Urinary bladder (tissue), 4 donors: ENCODE measurements around the gene ZNF503. TPM values are rescaled to one million over a fixed set of nuclear protein-coding genes. Genes with fewer than 3 reads are reported as not detected.

Source experiments
- DNase-seq: peaks from one replicate; pipeline ENCODE4 v3.0.0-alpha.2; 2015; ENCODE audit errors: extremely low spot score
- H3K27ac ChIP-seq: one replicate; pipeline ENCODE4 v1.5.1; 2013; ENCODE audit warnings: low read depth, mild to moderate bottlenecking, moderate library complexity
- H3K36me3 ChIP-seq: one replicate; pipeline ENCODE4 v1.6.1; 2013; ENCODE audit warnings: mild to moderate bottlenecking, moderate library complexity; ENCODE audit not compliant: insufficient read depth
- H3K4me1 ChIP-seq: one replicate; pipeline ENCODE4 v1.6.1; 2013; ENCODE audit warnings: mild to moderate bottlenecking, moderate library complexity; ENCODE audit not compliant: insufficient read depth
- H3K4me3 ChIP-seq: one replicate; pipeline ENCODE4 v1.5.1; 2013; ENCODE audit warnings: low read depth, low read length
- WGBS: extraction: QIAGEN DNeasy Blood & Tissue Kit; methylation state at CpG from one replicate; pipeline ENCODE4 v1.1.7; 2013; 5-methylcytosine and 5-hydroxymethylcytosine counted together
- polyA plus RNA-seq: library from polyadenylated mRNA; stranded (reverse); fragments of 200-250 nt; gene quantifications from one replicate; pipeline ENCODE4 v1.2.3, GENCODE V29; 2013
- total RNA-seq: library from RNA; depleted of rRNA; stranded (reverse); fragments of >200 nt; gene quantifications from one replicate; pipeline ENCODE4 v1.2.3, GENCODE V29; 2014
- donor health status: healthy with polysubstance abuse.
- donor health status: healthy.

The ZNF503 gene
- total and polyA plus RNA-seq, 2 donors = 12.1 to 31.1 TPM

- no peak overlapping the region for H3K27ac ChIP-seq
- 59% methylated on average over 7 of the region's 7 CpGs for WGBS
- no peak overlapping the region for H3K4me3 ChIP-seq
- DNase-seq = no peak
- no peaks in the 10 kb centered on the region for H3K4me1 ChIP-seq
- no peaks in the 10 kb centered on the region for H3K36me3 ChIP-seq
These were observed 48.4 kb downstream of the ZNF503 start for GRCh38 chr10:75353183-75353582.

GRCh38 chr10:75352650-75353049 lies 48.9 kb downstream of the ZNF503 start:
- no peaks in the 10 kb centered on the region for H3K36me3 ChIP-seq
- DNase-seq = no peak
- H3K27ac ChIP-seq = no peak overlapping the region
- WGBS = 69% methylated on average over 5 of the region's 5 CpGs
- H3K4me3 ChIP-seq = no peak overlapping the region
- H3K4me1 ChIP-seq = no peaks in the 10 kb centered on the region

- DNase-seq = no peak
- H3K4me1 ChIP-seq = no peaks in the 10 kb centered on the region
- 98% methylated on average over 3 of the region's 3 CpGs for WGBS
- H3K27ac ChIP-seq = no peak overlapping the region
- no peaks in the 10 kb centered on the region for H3K36me3 ChIP-seq
- no peak overlapping the region for H3K4me3 ChIP-seq
These were observed 49.9 kb downstream of the ZNF503 start for GRCh38 chr10:75351637-75352036.

- no peak for DNase-seq
- no peaks in the 10 kb centered on the region for H3K36me3 ChIP-seq
- WGBS = 73% methylated on average over 4 of the region's 4 CpGs
These were observed 50.8 kb downstream of the ZNF503 start for GRCh38 chr10:75350791-75351190.

More at GRCh38 chr10:75350791-75351190, 50.8 kb downstream of the ZNF503 start:
- Histone ChIP-seq H3K4me3 (no peak overlapping the region), H3K27ac (no peak overlapping the region), H3K4me1 (no peaks in the 10 kb centered on the region)

Other genes with a start within 250 kb of the ZNF503 start
- 127 TPM for gene VDAC2, start 191.0 kb downstream of the ZNF503 start, total RNA-seq
- 209 TPM for gene VDAC2, start 191.0 kb downstream of the ZNF503 start, polyA plus RNA-seq
- 2.3 TPM for gene COMTD1, start 165.8 kb downstream of the ZNF503 start, total RNA-seq
- 16.3 TPM for gene COMTD1, start 165.8 kb downstream of the ZNF503 start, polyA plus RNA-seq
- gene LRMDA, start 29.9 kb upstream of the ZNF503 start, total RNA-seq = 17.7 TPM
- gene LRMDA, start 29.9 kb upstream of the ZNF503 start, polyA plus RNA-seq = 7.9 TPM